IMR-90 (cell line): ENCODE results near the gene HLA-DMB. TPM values are rescaled to one million over a fixed set of nuclear protein-coding genes. Genes with fewer than 3 reads are reported as not detected.

Experiments
- ATAC-seq: fragments of 200-7000 bp; cut with Tn5 transposase; 2 replicates; pipeline ENCODE4 v1.9.1; 2020; ENCODE audit warnings: low read depth, mild to moderate bottlenecking, moderate library complexity
- BruUV-seq: library from RNA; stranded (reverse); fragments of 400-500 nt; replicated peaks from 2 replicates; lab custom pipeline; 2021; lab: Mats Ljungman, UMichigan
- CTCF ChIA-PET: fragments of 300-600 bp; formaldehyde crosslinking; extraction: SDS; loops from one replicate; lab custom pipeline; 2021; ENCODE audit warnings: antibody characterized with exemption; lab: Yijun Ruan, JAX
- POLR2A ChIA-PET: fragments of 300-600 bp; sonication (Branson Sonifier 250); formaldehyde crosslinking; loops from one replicate; lab custom pipeline; 2022; ENCODE audit warnings: antibody characterized with exemption; ENCODE audit not compliant: unreplicated experiment; lab: Charles Lee
- DNase-seq: peaks from one replicate; pipeline ENCODE4 v3.0.0; 2013
- H2AFZ ChIP-seq: replicated peaks from 2 replicates; pipeline ENCODE3; 2013; ENCODE audit warnings: low read length, mild to moderate bottlenecking; ENCODE audit not compliant: poor library complexity
- H2AK5ac ChIP-seq: 2 replicates; pipeline ENCODE4 v1.6.1; 2013; ENCODE audit warnings: low read depth, low read length, inconsistent platforms
- H2AK9ac ChIP-seq: replicated peaks from 2 replicates; pipeline ENCODE3; 2013; ENCODE audit warnings: mild to moderate bottlenecking, low read depth, low read length, moderate library complexity; ENCODE audit not compliant: poor library complexity
- H2BK120ac ChIP-seq: 2 replicates; pipeline ENCODE4 v1.6.1; 2013; ENCODE audit warnings: low read depth, low read length, inconsistent platforms
- H2BK15ac ChIP-seq: 3 replicates; pipeline ENCODE4 v1.6.1; 2013; ENCODE audit warnings: low read depth, low read length, inconsistent platforms
- H2BK20ac ChIP-seq: 2 replicates; pipeline ENCODE4 v1.6.1; 2013; ENCODE audit warnings: low read depth, mild to moderate bottlenecking, inconsistent platforms, low read length, moderate library complexity
- H2BK5ac ChIP-seq: 2 replicates; pipeline ENCODE4 v1.6.1; 2013; ENCODE audit warnings: mild to moderate bottlenecking, low read depth, low read length, inconsistent platforms; ENCODE audit not compliant: poor library complexity, severe bottlenecking
- H3K14ac ChIP-seq: replicated peaks from 2 replicates; pipeline ENCODE4 v1.6.1; 2013; ENCODE audit warnings: low read depth, low read length, inconsistent platforms
- H3K18ac ChIP-seq: 2 replicates; pipeline ENCODE4 v1.6.1; 2013; ENCODE audit warnings: low read depth, low read length, control low read depth
- H3K23ac ChIP-seq: 2 replicates; pipeline ENCODE4 v1.6.1; 2013; ENCODE audit warnings: low read depth, low read length, inconsistent platforms
- H3K27ac ChIP-seq: 2 replicates; pipeline ENCODE4 v1.5.1; 2013; ENCODE audit warnings: mild to moderate bottlenecking, control low read depth, low read length; ENCODE audit not compliant: insufficient read depth
- H3K27me3 ChIP-seq: 2 replicates; pipeline ENCODE4 v1.6.1; 2013; ENCODE audit warnings: low read length; ENCODE audit not compliant: control insufficient read depth, insufficient read depth
- H3K36me3 ChIP-seq: 2 replicates; pipeline ENCODE4 v1.6.1; 2013; ENCODE audit warnings: low read length, mixed read lengths; ENCODE audit not compliant: control insufficient read depth, insufficient read depth
- H3K4ac ChIP-seq: 2 replicates; pipeline ENCODE4 v1.6.1; 2013; ENCODE audit warnings: low read depth, low read length, inconsistent platforms
- H3K4me1 ChIP-seq: 2 replicates; pipeline ENCODE4 v1.6.1; 2013; ENCODE audit warnings: low read length, mixed read lengths; ENCODE audit not compliant: control insufficient read depth, insufficient read depth
- H3K4me2 ChIP-seq: 2 replicates; pipeline ENCODE4 v1.6.1; 2013; ENCODE audit warnings: low read depth, mild to moderate bottlenecking, control low read depth, low read length, moderate library complexity
- H3K4me3 ChIP-seq: 2 replicates; pipeline ENCODE4 v1.5.1; 2013; ENCODE audit warnings: low read depth, mild to moderate bottlenecking, control low read depth, low read length, moderate library complexity; ENCODE audit not compliant: insufficient read depth
- H3K56ac ChIP-seq: 2 replicates; pipeline ENCODE4 v1.6.1; 2013; ENCODE audit warnings: low read length, inconsistent platforms; ENCODE audit not compliant: insufficient read depth; ENCODE audit errors: extremely low read depth
- H3K79me1 ChIP-seq, 2 experiments: 2 replicates each; pipeline ENCODE4 v1.6.1; 2013; ENCODE audit warnings: low read length in 2 of 2, inconsistent platforms in 1 of 2, low read depth in 1 of 2
- H3K9ac ChIP-seq: 2 replicates; pipeline ENCODE4 v1.6.1; 2013; ENCODE audit warnings: low read depth, low read length, control low read depth
- H3K9me1 ChIP-seq: 2 replicates; pipeline ENCODE4 v1.6.1; 2013; ENCODE audit warnings: low read length, inconsistent platforms; ENCODE audit not compliant: insufficient read depth
- H3K9me3 ChIP-seq: 2 replicates; pipeline ENCODE4 v1.6.1; 2013; ENCODE audit warnings: low read length; ENCODE audit not compliant: control insufficient read depth, insufficient read depth
- H4K20me1 ChIP-seq: 2 replicates; pipeline ENCODE4 v1.6.1; 2013; ENCODE audit warnings: low read length, inconsistent platforms; ENCODE audit not compliant: insufficient read depth
- H4K5ac ChIP-seq: 2 replicates; pipeline ENCODE4 v1.6.1; 2013; ENCODE audit warnings: mild to moderate bottlenecking, low read depth, low read length, control low read depth
- H4K8ac ChIP-seq, 2 experiments: 2 replicates each; pipeline ENCODE4 v1.6.1; 2013; ENCODE audit warnings: low read depth in 2 of 2, low read length in 2 of 2, control low read depth in 1 of 2, inconsistent platforms in 1 of 2
- H4K91ac ChIP-seq: 2 replicates; pipeline ENCODE4 v1.6.1; 2013; ENCODE audit warnings: low read depth, low read length, inconsistent platforms; ENCODE audit not compliant: insufficient read depth
- BHLHE40 ChIP-seq: fragments of 150-350 bp; IDR thresholded peaks from 2 replicates; pipeline ENCODE4 v1.6.1; 2016; ENCODE audit warnings: mild to moderate bottlenecking, low read depth, low read length
- CTCF ChIP-seq: conservative IDR thresholded peaks from 2 replicates; pipeline ENCODE4 v1.5.1; 2012; ENCODE audit warnings: mild to moderate bottlenecking, low read depth, low read length, improper control_type of control experiment
- ELK1 ChIP-seq: fragments of 150-350 bp; IDR thresholded peaks from 2 replicates; pipeline ENCODE4 v1.6.1; 2016; ENCODE audit warnings: low read depth, mild to moderate bottlenecking, low read length, moderate library complexity, borderline replicate concordance
- MAZ ChIP-seq: IDR thresholded peaks from 2 replicates; pipeline ENCODE4 v1.6.1; 2012; ENCODE audit warnings: low read depth, mild to moderate bottlenecking, low read length, improper control_type of control experiment, moderate library complexity, borderline replicate concordance
- RAD21 ChIP-seq: IDR thresholded peaks from 2 replicates; pipeline ENCODE4 v1.6.1; 2012; ENCODE audit warnings: low read length, improper control_type of control experiment
- WGBS, 2 experiments: methylation state at CpG; one replicate each; pipeline versions ENCODE4 v1.1.5 to v1.1.7; 2013; ENCODE audit warnings: missing lambda C conversion rate in 2 of 2; ENCODE audit not compliant: insufficient read length in 1 of 2; ENCODE audit errors: extremely low coverage in 2 of 2; 5-methylcytosine and 5-hydroxymethylcytosine counted together
- dilution Hi-C: fragments of 300-500 bp; cut with HindIII; formaldehyde crosslinking; loops from one replicate; pipeline ENCODE4 v1.14.3; 2018; ENCODE audit warnings: low sequenced_read_pairs; ENCODE audit not compliant: unreplicated experiment
- in situ Hi-C: fragments of 300-500 bp; cut with MboI; formaldehyde crosslinking; loops from 3 replicates; pipeline ENCODE4 v1.14.3; 2019; ENCODE audit warnings: low sequenced_read_pairs, inconsistent platforms, mixed read lengths
- intact Hi-C: fragments of 100-400 bp; cut with micrococcal nuclease; formaldehyde crosslinking; loops from 2 replicates; pipeline ENCODE4 v1.10.0; 2022
- polyA plus RNA-seq, 3 experiments: library from polyadenylated mRNA; depleted of rRNA; stranded (reverse); fragments of >200 nt; gene quantifications; 2 replicates each; pipeline ENCODE4 v1.2.3, GENCODE V29; 2012; ENCODE audit warnings: low replicate concordance in 1 of 3
- total RNA-seq: library from RNA; depleted of rRNA; stranded (reverse); fragments of >200 nt; gene quantifications from 2 replicates; pipeline ENCODE4 v1.2.3, GENCODE V29; 2012

Gene HLA-DMB
- total and polyA plus RNA-seq, 2 of the 4 experiments (the other 2 are of a cell fraction) = 0.18 to 0.19 TPM

- dilution Hi-C loops = no loop called here
- H3K4me2 ChIP-seq = no peak overlapping the region
- H2BK15ac ChIP-seq = no peak overlapping the region
- BruUV-seq = no TSS peak
- H4K20me1 ChIP-seq = no peaks in the 10 kb centered on the region
- CTCF ChIA-PET = interaction anchor here (0.6 to 2.8 kb wide), 7 partner anchors 21 to 94 kb away, joined by 3 to 22 read pairs (median 6); partner anchors contain the start of genes HLA-DMA and TAP2
- H3K4me3 ChIP-seq = no peak overlapping the region
- POLR2A ChIA-PET = no interaction called here
- H4K91ac ChIP-seq = no peak overlapping the region
- no peak overlapping the region for H3K27ac ChIP-seq
- peak; percentile 69 for ATAC-seq
- no peak overlapping the region for H2AK9ac ChIP-seq
- 80% methylated on average over 6 of the region's 7 CpGs; no CpG with 5 or more reads in 1 of the 2 experiments for WGBS, 2 experiments
- H4K8ac ChIP-seq = no peak overlapping the region
- no peak overlapping the region for H2BK120ac ChIP-seq
- no peak overlapping the region for H3K18ac ChIP-seq
- H3K79me1 ChIP-seq = no peaks in the 10 kb centered on the region
- peaks cover 13% of the 10 kb centered on the region for H3K27me3 ChIP-seq
- H4K5ac ChIP-seq = no peak overlapping the region
- no peaks in the 10 kb centered on the region for H3K9me3 ChIP-seq
- no peak overlapping the region for H3K4ac ChIP-seq
- H2AFZ ChIP-seq = no peak overlapping the region
- H3K9me1 ChIP-seq = no peaks in the 10 kb centered on the region
- no peaks in the 10 kb centered on the region for H3K36me3 ChIP-seq
- DNase-seq = peak; percentile 76
- H3K23ac ChIP-seq = no peak overlapping the region
- no peak overlapping the region for H2BK20ac ChIP-seq
- H3K14ac ChIP-seq = no peak overlapping the region
- H3K4me1 ChIP-seq = no peaks in the 10 kb centered on the region
- TF ChIP-seq MAZ (no peak), ELK1 (no peak), BHLHE40 (peak; percentile 16; the same call in 1 of the 2 replicates), CTCF (no peak), RAD21 (no peak)
- H2AK5ac ChIP-seq = no peak overlapping the region
- no peak overlapping the region for H3K56ac ChIP-seq
- in situ Hi-C loops = no loop called here
- H3K9ac ChIP-seq = no peak overlapping the region
- no peak overlapping the region for H2BK5ac ChIP-seq
- intact Hi-C loops = loop anchor here (2.0 kb wide), 1 partner anchor 41 kb away; no protein-coding TSS in a partner anchor
Observed at GRCh38 chr6:32932132-32932868, 8.5 kb downstream of the HLA-DMB start.
